Upper lobe of left lung (tissue), 4 donors: ENCODE data around the gene CLCA2.

Source experiments
- EP300 ChIP-seq, 4 donors: sonication (generic); formaldehyde crosslinking; IDR thresholded peaks; one replicate each; pipeline ENCODE4 v1.5.1; 2017; ENCODE audit warnings: antibody characterized with exemption in 4 of 4, control low read depth in 2 of 4
- POLR2A ChIP-seq, 4 donors: fragments of 450-650 bp; IDR thresholded peaks; one replicate each; pipeline ENCODE4 v1.5.1; 2016 to 2017; ENCODE audit warnings: antibody characterized with exemption in 4 of 4, mild to moderate bottlenecking in 2 of 4
- TF ChIP-seq, protein P1 (sequence below), 6 experiments: fragments of 450-650 bp in 4 of 6; fragments of 200-600 bp in 2 of 6; sonication (generic) in 2 of 6; IDR thresholded peaks; one replicate each; pipeline ENCODE4 v1.5.1; 2016 to 2019; ENCODE audit warnings: antibody characterized with exemption in 6 of 6

DNA sequence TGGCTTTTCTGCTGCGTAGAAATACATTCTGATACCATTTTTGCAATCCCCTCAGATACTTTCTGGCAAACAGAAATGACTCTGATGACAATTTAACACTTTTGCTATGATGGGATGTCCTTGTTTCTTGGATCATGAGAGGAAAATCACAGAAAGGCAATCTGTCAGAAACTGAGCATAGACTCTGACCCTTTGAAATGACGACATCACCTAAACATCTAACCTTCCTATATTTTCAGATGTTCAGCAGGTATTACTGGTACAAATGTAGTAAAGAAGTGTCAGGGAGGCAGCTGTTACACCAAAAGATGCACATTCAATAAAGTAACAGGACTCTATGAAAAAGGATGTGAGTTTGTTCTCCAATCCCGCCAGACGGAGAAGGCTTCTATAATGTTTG lies 58.0 kb downstream of the CLCA2 start:
- no peak for TF ChIP-seq EP300 (IDR thresholded peaks at IDR 0.05)
- TF ChIP-seq, protein P1, sequence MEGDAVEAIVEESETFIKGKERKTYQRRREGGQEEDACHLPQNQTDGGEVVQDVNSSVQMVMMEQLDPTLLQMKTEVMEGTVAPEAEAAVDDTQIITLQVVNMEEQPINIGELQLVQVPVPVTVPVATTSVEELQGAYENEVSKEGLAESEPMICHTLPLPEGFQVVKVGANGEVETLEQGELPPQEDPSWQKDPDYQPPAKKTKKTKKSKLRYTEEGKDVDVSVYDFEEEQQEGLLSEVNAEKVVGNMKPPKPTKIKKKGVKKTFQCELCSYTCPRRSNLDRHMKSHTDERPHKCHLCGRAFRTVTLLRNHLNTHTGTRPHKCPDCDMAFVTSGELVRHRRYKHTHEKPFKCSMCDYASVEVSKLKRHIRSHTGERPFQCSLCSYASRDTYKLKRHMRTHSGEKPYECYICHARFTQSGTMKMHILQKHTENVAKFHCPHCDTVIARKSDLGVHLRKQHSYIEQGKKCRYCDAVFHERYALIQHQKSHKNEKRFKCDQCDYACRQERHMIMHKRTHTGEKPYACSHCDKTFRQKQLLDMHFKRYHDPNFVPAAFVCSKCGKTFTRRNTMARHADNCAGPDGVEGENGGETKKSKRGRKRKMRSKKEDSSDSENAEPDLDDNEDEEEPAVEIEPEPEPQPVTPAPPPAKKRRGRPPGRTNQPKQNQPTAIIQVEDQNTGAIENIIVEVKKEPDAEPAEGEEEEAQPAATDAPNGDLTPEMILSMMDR (IDR thresholded peaks at IDR 0.05), result no peak
- no peak for TF ChIP-seq POLR2A (IDR thresholded peaks at IDR 0.05)
